ENCODE results near the gene KRT16. TPM values are rescaled to one million over a fixed set of nuclear protein-coding genes. Genes with fewer than 3 reads are reported as not detected.

KRT16 gene
- total and polyA plus RNA-seq, 10 of the 15 experiments (the other 5 are each of a cell fraction or from before 2014, with no cell fraction given) = 0.07 TPM; not detected in 9

GRCh38 chr17:41594363-41594915, 18.1 kb downstream of the KRT16 start:
- H3K4me1 ChIP-seq (ENCODE audit: control insufficient read depth, insufficient read depth, low read length) = no peaks in the 10 kb centered on the region
- no peak overlapping the region for H3K4me2 ChIP-seq (ENCODE audit: control insufficient read depth, insufficient read depth)
- H3K4me3 ChIP-seq = no peak overlapping the region
- FAIRE-seq (peak; percentile 7), ATAC-seq (no peak), DNase-seq (ENCODE audit: low read depth, low spot score) (no peak)
- ChIA-PET POLR2A (no interaction called here), SMC1A (ENCODE audit: uncharacterized antibody, unreplicated experiment) (interaction anchor here (2.0 kb wide), 1 partner anchor 54 kb away, joined by 7 read pairs; no protein-coding TSS in a partner anchor), CTCF (interaction anchor here (0.6 kb wide), 1 partner anchor 15 kb away, joined by 3 read pairs; no protein-coding TSS in a partner anchor), RAD21 (ENCODE audit: unreplicated experiment) (interaction anchor here (0.9 kb wide), 1 partner anchor 54 kb away, joined by 5 read pairs; no protein-coding TSS in a partner anchor)
- H3K36me3 ChIP-seq (ENCODE audit: control insufficient read depth in 2 of 2, insufficient read depth in 2 of 2, low read length in 1 of 2) = no peaks in the 10 kb centered on the region
- no peak overlapping the region for H3K27ac ChIP-seq (ENCODE audit: control insufficient read depth, insufficient read depth)
- H4K20me1 ChIP-seq (ENCODE audit: control insufficient read depth, insufficient read depth) = no peaks in the 10 kb centered on the region
- no peaks in the 10 kb centered on the region for H3K79me2 ChIP-seq (ENCODE audit: control insufficient read depth, insufficient read depth, low read length)
- no peak overlapping the region for H2AFZ ChIP-seq (ENCODE audit: control insufficient read depth, low read depth, low read length)
- no peak overlapping the region for H3K9ac ChIP-seq (ENCODE audit: control insufficient read depth, insufficient read depth, low read length)
- no peaks in the 10 kb centered on the region for H3K9me3 ChIP-seq (replicated peaks; ENCODE audit: control insufficient read depth, insufficient read depth, low read length)
- BruUV-seq (replicated peaks) = no TSS peak
- WGBS (ENCODE audit: insufficient coverage, insufficient replicate concordance, low lambda C conversion rate, missing lambda C conversion rate) = 0% methylated on average over 3 of the region's 3 CpGs
- H3K27me3 ChIP-seq (replicated peaks in 1 of 2; ENCODE audit: control insufficient read depth in 2 of 2, insufficient read depth in 2 of 2, low read length in 1 of 2) = peaks cover 0 to 2% of the 10 kb centered on the region in 2 experiments; a peak in 2 of 4 replicates
- in situ Hi-C loops (cut with MboI) (no loop called here), intact Hi-C loops (cut with micrococcal nuclease; ENCODE audit: unreplicated experiment) (loop anchor here (5.0 kb wide), 1 partner anchor 68 kb away; no protein-coding TSS in a partner anchor)
- TF ChIP-seq ATF2 (IDR thresholded peaks at IDR 0.05; ENCODE audit: low read length) (no peak), CBX5 (IDR thresholded peaks at IDR 0.05; ENCODE audit: low read depth) (no peak), GABPA (IDR thresholded peaks at IDR 0.05; ENCODE audit: low read depth) (no peak), PKNOX1 (IDR thresholded peaks at IDR 0.05) (no peak), TBL1XR1 (IDR thresholded peaks at IDR 0.05; ENCODE audit: low read depth, low read length) (no peak), MTA3 (IDR thresholded peaks at IDR 0.05; ENCODE audit: borderline replicate concordance, low read length) (no peak), EP300 (IDR thresholded peaks at IDR 0.05; ENCODE audit: borderline replicate concordance in 1 of 2, control insufficient read depth in 1 of 2, low read depth in 2 of 2, low read length in 2 of 2) (no peak), CHD4 (IDR thresholded peaks at IDR 0.05) (no peak), HSF1 (IDR thresholded peaks at IDR 0.05; ENCODE audit: low read depth, low read length) (no peak), RAD21 (IDR thresholded peaks at IDR 0.05; ENCODE audit: insufficient read depth, low read depth, low read length) (no peak), NR2C2 (IDR thresholded peaks at IDR 0.05; ENCODE audit: borderline replicate concordance, control insufficient read depth, insufficient read length, low read depth) (no peak), ASH2L (IDR thresholded peaks at IDR 0.05; ENCODE audit: borderline replicate concordance, low read depth) (no peak), ZNF274 (IDR thresholded peaks at IDR 0.05; ENCODE audit: insufficient read depth, insufficient read length) (no peak), CUX1 (IDR thresholded peaks at IDR 0.05; ENCODE audit: insufficient replicate concordance, low read depth, low read length) (no peak)
